ENCODE results near the gene NAT16.
A peak's percentile ranks its signal among the peaks of the same experiment; 100 is the strongest.
"Not testable (repeated sequence)": the region's sequence is repeated elsewhere in the genome, so short reads cannot be mapped to it uniquely, and the experiment has no call there.

The NAT16 gene

DNA sequence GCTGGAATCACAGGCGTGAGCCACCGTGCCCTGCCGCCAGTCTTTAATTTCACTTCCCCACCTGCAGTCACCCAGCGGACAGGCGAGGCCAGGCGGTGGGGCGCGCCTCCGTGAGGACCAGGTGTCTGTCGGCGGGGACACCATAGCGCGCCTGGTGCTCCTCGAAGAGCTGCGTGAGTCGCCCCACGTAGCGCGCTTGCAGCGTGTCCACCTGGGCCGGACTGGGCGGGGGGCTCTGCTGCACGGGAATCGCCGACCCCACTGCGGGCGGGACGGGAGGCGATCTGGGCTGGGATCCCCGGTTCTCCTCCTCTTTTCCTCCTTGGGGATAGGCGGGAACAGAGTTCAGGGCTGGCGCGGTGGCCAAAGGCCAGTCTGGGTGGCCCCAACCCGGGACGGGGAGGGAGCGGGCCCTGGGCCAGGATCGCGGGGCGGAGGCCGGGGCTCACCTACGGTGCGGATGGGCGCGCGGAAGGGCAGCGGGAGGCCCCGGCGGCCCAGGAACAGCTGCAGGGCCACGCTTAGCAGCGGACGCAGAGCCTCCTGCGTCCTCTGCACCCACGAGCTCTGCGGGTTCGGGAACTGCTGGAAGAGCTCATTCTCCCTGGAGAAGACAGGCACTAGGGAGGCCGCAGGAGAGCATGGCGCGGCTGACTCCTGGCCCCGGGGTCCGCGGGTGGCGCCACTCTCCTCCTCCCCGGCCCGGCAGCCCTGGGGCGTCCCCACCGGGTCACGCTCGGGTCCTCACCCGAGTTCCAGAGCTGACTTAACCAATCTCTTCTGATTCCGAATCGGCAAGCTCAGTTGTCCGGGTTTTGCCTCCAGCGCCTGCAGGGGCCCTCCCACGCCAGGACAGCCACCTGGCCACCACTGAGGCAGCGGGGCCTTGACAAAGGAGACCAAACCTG is 21.9 kb upstream of the NAT16 start:
- no peak for DNase-seq (ENCODE audit: low spot score)

- DNase-seq (ENCODE audit: low spot score): peak; percentile 87
Observed at GRCh38 chr7:101200862-101201599, 20.9 kb upstream of the NAT16 start, which contains the start of gene MOGAT3. MOGAT3 (minus strand) TSS chr7:101201036; CDS start chr7:101200854, 182 bp downstream.

GRCh38 chr7:101200504-101200861 is 20.4 kb upstream of the NAT16 start:
- DNase-seq (ENCODE audit: low spot score): no peak

GRCh38 chr7:101199522-101199921 is 19.4 kb upstream of the NAT16 start:
- not testable (repeated sequence) for DNase-seq (ENCODE audit: low spot score)

DNA sequence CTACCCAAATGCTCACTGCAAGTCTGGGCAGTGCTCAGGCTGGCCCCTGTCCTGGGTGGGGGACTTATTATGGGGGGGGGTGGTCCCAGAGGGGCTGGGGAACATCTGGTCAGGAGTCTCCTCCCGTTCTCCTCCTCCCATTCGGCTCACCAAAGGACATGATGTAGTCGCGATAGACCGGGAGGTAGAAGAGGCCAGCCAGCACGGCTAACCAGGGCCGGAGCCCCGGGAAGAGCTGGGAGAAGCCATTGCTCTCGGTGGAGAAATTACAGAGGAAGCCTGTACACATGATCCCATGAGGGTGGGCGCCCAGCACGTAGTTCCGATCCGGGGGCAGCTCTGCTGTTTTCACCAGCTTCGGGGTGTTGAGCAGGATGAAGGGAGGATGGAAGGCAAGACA is 18.4 kb upstream of the NAT16 start:
- no peak for DNase-seq (ENCODE audit: low spot score)

GRCh38 chr7:101197991-101198390 is 17.9 kb upstream of the NAT16 start:
- no peak for DNase-seq (ENCODE audit: low spot score)

DNA sequence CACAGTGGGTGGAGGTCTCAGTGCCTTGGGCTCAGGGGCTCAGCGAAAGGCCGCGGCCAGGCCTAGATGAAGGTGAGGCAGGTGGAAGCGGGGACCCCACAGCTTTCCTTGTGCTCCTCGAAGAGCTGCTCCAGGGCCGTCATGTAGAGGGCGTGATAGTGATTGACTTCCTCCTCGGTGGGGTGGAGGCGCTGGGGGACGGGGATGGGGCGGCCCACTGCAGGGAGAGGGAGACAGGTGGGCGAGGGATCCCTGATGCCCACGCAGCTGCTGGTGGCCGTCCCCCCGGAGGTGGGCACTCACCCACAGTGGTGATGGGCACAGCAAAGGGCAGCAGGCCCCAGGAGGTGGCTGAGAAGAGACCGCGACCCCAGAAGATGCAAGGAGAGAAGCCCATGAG is 15.8 kb upstream of the NAT16 start:
- no peak for DNase-seq (ENCODE audit: low spot score)

DNA sequence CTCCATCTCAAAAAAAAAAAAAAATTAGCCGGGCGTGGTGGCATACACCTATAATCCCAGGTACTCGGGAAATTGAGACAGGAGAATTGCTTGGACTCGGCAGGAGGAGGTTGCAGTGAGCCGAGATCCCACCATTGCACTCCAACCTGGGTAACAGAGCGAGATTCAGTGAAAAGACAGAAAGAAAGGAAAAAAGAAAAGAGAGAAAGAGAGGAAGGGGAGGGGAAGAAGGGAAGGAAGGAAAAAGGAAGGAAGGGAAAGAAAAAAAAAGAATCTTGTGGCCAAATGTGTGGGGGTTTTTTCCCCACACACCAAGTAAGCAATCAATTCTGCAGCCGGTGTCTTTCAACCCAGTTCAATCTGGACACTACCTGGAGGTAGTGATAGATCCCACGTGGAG is 9.0 kb upstream of the NAT16 start:
- DNase-seq (ENCODE audit: low spot score): no peak

DNA sequence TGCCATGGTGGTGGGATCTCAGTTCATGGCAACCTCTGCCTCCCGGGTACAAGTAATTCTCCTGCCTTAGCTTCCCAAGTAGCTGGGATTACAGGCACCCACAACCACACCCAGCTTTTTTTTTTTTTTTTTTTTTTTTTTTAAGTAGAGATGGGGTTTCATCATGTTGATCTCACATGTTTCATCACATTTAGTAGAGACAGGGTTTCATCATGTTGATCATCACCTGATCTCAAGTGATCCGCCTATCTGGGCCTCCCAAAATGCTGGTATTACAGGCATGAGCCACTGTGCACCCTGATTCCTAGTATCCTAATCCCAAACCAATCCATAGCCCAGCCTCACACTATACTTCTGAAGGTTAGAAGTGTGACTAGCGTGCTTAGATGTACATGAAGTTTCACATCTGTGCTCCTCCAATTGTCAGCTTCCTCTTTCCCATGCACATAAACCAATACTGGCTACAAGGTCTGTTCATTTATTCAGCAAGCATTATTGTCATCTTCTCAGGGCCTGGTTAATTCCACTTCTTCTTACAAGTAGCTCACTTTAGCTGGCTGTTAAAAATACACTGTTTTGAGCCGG is 6.8 kb upstream of the NAT16 start:
- DNase-seq (ENCODE audit: low spot score): no peak

DNA sequence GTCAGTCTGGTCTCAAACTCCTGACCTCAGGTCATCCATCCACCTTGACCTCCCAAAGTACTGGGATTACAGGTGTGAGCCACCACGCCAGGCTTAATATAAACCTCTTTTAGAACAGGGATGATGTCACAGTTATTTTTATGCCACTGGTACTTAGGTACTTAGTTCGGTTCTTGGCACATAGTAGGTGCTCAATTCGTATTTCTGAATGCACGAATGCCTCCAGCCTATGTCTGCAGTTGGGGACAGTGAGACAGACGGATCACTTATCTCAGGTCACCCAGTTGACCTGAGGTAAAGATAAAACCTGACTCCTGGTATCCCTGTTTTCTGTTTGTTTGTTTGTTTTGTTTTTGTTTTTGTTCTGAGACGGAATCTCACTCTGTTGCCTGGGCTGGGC is 6.1 kb upstream of the NAT16 start:
- DNase-seq (ENCODE audit: low spot score): no peak

GRCh38 chr7:101185258-101185839 is 5.3 kb upstream of the NAT16 start:
- DNase-seq (ENCODE audit: low spot score): peak; percentile 85

DNA sequence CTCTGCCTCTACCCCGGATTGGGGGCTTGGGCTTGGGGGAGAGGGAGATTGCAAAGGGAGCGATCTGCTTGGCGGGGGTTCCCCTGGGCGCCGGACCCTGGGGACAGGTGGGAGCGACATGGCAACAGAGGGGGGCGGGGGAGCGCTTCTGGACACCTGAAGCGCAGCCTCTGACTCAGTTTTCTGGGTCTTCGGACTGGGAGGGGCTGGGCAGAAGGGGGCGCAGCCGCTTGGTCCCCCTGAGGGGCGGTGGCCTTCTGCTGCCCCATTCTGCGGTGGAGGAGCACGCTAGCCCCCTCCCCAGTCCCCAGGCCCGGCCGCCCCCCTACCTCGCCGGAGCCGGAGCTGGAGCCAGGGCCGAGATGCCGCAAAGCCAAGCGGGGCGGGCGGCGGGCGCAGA is 380 bp downstream of the NAT16 start:
- no peak for DNase-seq (ENCODE audit: low spot score)

DNA sequence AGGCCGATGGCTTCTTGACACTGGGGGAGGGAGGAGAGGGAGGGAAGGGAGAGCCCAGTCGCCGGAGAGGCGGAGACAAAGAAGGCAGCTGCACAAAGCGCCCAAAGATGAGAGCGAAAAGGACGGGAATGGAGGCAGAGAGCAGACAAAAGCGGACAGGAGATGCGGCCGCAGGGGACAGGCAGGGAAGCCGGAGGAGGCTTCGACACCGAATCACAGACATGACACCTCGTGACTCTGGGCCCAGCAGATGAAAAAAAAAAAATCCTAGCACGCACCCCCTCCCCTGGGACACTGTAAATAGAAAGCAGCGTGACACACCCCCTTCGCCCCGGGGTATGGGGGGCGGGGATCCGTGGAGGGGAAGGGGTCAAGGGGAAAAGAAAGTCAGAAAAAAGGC is 976 bp downstream of the NAT16 start:
- no peak for DNase-seq (ENCODE audit: low spot score)

- no peak for DNase-seq (ENCODE audit: low spot score)
Observed at GRCh38 chr7:101177644-101178043, 2.4 kb downstream of the NAT16 start.

- DNase-seq (ENCODE audit: low spot score): no peak
Observed at GRCh38 chr7:101175664-101176063, 4.4 kb downstream of the NAT16 start.

- no peak for DNase-seq (ENCODE audit: low spot score)
Observed at GRCh38 chr7:101174322-101174854, 5.7 kb downstream of the NAT16 start.

DNA sequence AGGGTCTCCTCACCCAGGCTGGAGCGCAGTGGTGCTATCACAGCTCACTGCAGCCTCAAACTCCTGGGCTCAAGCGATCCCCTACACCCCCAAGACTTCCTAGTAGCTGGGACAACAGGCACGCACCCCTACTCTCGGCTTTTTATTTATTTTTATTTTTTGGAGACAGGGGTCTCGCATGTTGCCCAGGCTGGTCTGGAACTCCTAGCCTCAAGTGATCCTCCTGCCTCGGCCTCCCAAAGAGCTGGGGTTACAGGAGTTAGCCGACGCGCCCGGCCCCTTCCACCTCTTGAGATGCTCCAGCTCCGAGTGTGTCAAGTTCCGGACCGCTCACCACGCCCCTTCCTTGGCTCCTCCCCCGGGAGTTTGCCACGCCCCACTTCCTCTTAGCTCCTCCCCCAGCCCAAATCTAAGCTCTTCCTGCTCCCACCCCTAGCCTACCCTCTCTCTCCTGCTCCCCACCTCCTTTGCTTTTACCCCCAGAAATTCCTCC is 6.3 kb downstream of the NAT16 start:
- DNase-seq (ENCODE audit: low spot score): peak; percentile 58

- DNase-seq (ENCODE audit: low spot score): peak; percentile 80
Observed at GRCh38 chr7:101172854-101173751, 7.0 kb downstream of the NAT16 start.

GRCh38 chr7:101172005-101172853 is 7.9 kb downstream of the NAT16 start:
- DNase-seq (ENCODE audit: low spot score): peak; percentile 67

GRCh38 chr7:101171442-101171837 is 8.7 kb downstream of the NAT16 start:
- DNase-seq (ENCODE audit: low spot score): no peak

Measured in SW480 (cell line).